ENCODE results near the gene UNKL. TPM values are rescaled to one million over a fixed set of nuclear protein-coding genes. Genes with fewer than 3 reads are reported as not detected.

UNKL gene
- total RNA-seq, 2 donors from 2014 or later: 32.6 to 96.7 TPM

- H3K27me3 ChIP-seq (replicated peaks; ENCODE audit: insufficient read depth): no peaks in the 10 kb centered on the region
- intact Hi-C loops (cut with DNase I): no loop called here
- 82% methylated on average over 46 of the region's 46 CpGs for WGBS
- no peak overlapping the region for H3K4me3 ChIP-seq
- no peaks in the 10 kb centered on the region for H3K9me3 ChIP-seq
- no peak overlapping the region for H3K27ac ChIP-seq
- H3K4me1 ChIP-seq (replicated peaks): peaks cover 19% of the 10 kb centered on the region
- DNase-seq (ENCODE audit: low spot score): no peak
- no peak for TF ChIP-seq POLR2AphosphoS5 (IDR thresholded peaks at IDR 0.05)
- no peak for TF ChIP-seq POLR2A (IDR thresholded peaks at IDR 0.05)
- TF ChIP-seq CTCF (IDR thresholded peaks at IDR 0.05): no peak
- H3K36me3 ChIP-seq: peaks cover 39% of the 10 kb centered on the region in 2 donors
Measured at GRCh38 chr16:1315081-1316032, 99.1 kb downstream of the UNKL start.

- intact Hi-C loops (cut with DNase I): no loop called here
- Histone ChIP-seq H3K27me3 (replicated peaks; ENCODE audit: insufficient read depth) (no peaks in the 10 kb centered on the region), H3K4me3 (no peak overlapping the region), H3K27ac (no peak overlapping the region), H3K4me1 (replicated peaks) (peaks cover 19% of the 10 kb centered on the region), H3K9me3 (no peaks in the 10 kb centered on the region), H3K36me3 (peaks cover 32% of the 10 kb centered on the region in 2 donors)
- DNase-seq (ENCODE audit: low spot score): no peak
- WGBS: 84% methylated on average over 25 of the region's 28 CpGs
- TF ChIP-seq POLR2AphosphoS5 (IDR thresholded peaks at IDR 0.05) (no peak), CTCF (IDR thresholded peaks at IDR 0.05) (no peak), POLR2A (IDR thresholded peaks at IDR 0.05) (no peak)
Measured at GRCh38 chr16:1314399-1315068, 100.0 kb downstream of the UNKL start.

GRCh38 chr16:1313721-1314369 is 100.7 kb downstream of the UNKL start:
- no peaks in the 10 kb centered on the region for H3K27me3 ChIP-seq (replicated peaks; ENCODE audit: insufficient read depth)

More at GRCh38 chr16:1313721-1314369, 100.7 kb downstream of the UNKL start:
- TF ChIP-seq CTCF (IDR thresholded peaks at IDR 0.05): no peak
- Histone ChIP-seq H3K9me3 (no peaks in the 10 kb centered on the region), H3K27ac (no peak overlapping the region), H3K4me1 (replicated peaks) (peaks cover 19% of the 10 kb centered on the region), H3K4me3 (no peak overlapping the region), H3K36me3 (peaks cover 27 to 28% of the 10 kb centered on the region in 2 donors)
- intact Hi-C loops (cut with DNase I): no loop called here
- no peak for DNase-seq (ENCODE audit: low spot score)
- WGBS: 81% methylated on average over 36 of the region's 38 CpGs

Other genes with a start within 250 kb of the UNKL start
- not detected for gene TPSG1, start 189.4 kb downstream of the UNKL start, total RNA-seq
- gene TPSB2, start 184.5 kb downstream of the UNKL start, total RNA-seq: 10 to 100 TPM; 31.8 to 78.7 TPM
- gene TPSAB1, start 174.0 kb downstream of the UNKL start, total RNA-seq: 10 to 100 TPM; 17.7 to 33.6 TPM
- gene TPSD1, start 158.6 kb downstream of the UNKL start, total RNA-seq: 1 to 10 TPM in 1 of 2 donors, under 1 TPM in 1; 0.82 to 1.9 TPM
- gene UBE2I, start 105.1 kb downstream of the UNKL start, total RNA-seq: 100 to 1,000 TPM in 1 of 2 donors, 10 to 100 TPM in 1; 58.2 to 110 TPM
- 10 to 100 TPM; 12.1 to 41.6 TPM for gene BAIAP3, start 81.1 kb downstream of the UNKL start, total RNA-seq
- gene TSR3, start 62.8 kb downstream of the UNKL start, total RNA-seq: 100 to 1,000 TPM; 108 to 148 TPM
- gene GNPTG, start 62.8 kb downstream of the UNKL start, total RNA-seq: 100 to 1,000 TPM in 1 of 2 donors, 10 to 100 TPM in 1; 99.6 to 132 TPM
- 10 to 100 TPM; 12.3 to 24.0 TPM for gene UQCC4, start 6.0 kb upstream of the UNKL start, total RNA-seq
- gene PERCC1, start 16.4 kb upstream of the UNKL start, total RNA-seq: 10 to 100 TPM; 26.0 to 45.2 TPM
- 1 to 10 TPM in 1 of 2 donors, not detected in 1; 5.7 TPM for gene CCDC154, start 29.9 kb upstream of the UNKL start, total RNA-seq
- 100 to 1,000 TPM in 1 of 2 donors, 10 to 100 TPM in 1; 51.9 to 108 TPM for gene CLCN7, start 60.3 kb upstream of the UNKL start, total RNA-seq
- gene PTX4, start 74.2 kb upstream of the UNKL start, total RNA-seq: 1 to 10 TPM in 1 of 2 donors, not detected in 1; 2.2 TPM
- gene TELO2, start 78.7 kb upstream of the UNKL start, total RNA-seq: 10 to 100 TPM; 35.1 to 53.5 TPM
- 10 to 100 TPM; 20.7 to 33.9 TPM for gene TMEM204, start 119.0 kb upstream of the UNKL start, total RNA-seq
- gene IFT140, start 197.4 kb upstream of the UNKL start, total RNA-seq: 10 to 100 TPM; 30.1 to 41.9 TPM
- 10 to 100 TPM; 12.7 to 36.0 TPM for gene CRAMP1, start 197.7 kb upstream of the UNKL start, total RNA-seq